Peyer's patch (tissue), 4 donors: Measurements from ENCODE around the gene ELMO1.

Experiments used
- CTCF ChIP-seq, 6 experiments: fragments of 450-650 bp in 4 of 6; fragments of 200-600 bp in 2 of 6; sonication (generic) in 1 of 6; IDR thresholded peaks; one replicate each; pipeline ENCODE4 v1.5.1; 2017 to 2019; ENCODE audit warnings: antibody characterized with exemption in 6 of 6, mild to moderate bottlenecking in 3 of 6, moderate library complexity in 1 of 6
- POLR2A ChIP-seq, 2 donors: fragments of 450-650 bp; IDR thresholded peaks; one replicate each; pipeline ENCODE4 v1.5.1; 2017; ENCODE audit warnings: antibody characterized with exemption in 2 of 2, mild to moderate bottlenecking in 2 of 2, moderate library complexity in 2 of 2

DNA sequence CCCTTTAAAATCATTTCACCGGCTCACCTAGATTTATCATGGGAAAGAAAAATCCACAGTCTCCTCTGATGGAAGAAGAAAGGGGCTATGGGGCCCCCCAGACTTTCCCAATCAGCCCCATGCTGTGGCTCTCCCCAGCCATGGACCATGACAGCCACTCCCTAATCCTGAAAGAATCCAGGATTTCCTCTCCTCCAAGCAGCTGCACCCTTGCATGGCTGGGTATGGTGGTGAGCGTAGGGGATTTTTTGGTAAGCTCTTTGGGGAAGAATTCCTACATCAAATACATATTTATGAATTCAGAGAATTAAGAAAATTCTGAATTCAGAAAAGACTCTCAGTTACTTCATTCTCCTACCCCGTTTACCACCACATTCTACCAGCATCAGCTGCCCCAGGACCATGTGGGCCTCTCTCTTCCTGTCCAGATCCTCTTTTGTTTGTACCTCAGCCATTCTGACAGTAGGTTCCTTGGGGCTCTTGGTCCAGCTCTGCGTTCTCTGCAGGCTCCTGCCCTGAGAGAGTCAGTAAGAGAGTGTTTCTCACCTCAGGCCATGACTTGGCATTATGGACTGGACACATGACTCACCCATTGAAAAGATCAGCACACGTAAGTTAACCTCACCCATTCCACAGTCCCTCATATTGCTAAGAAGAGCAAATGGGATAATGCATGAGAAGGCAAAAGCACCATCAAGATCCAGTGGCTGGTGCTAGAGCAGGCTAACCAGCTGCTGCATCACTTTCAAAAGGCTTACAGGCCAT lies 337.8 kb downstream of the ELMO1 start:
- TF ChIP-seq CTCF (IDR thresholded peaks at IDR 0.05) (no peak), POLR2A (IDR thresholded peaks at IDR 0.05) (no peak)
